Spleen (tissue), 7 donors: ENCODE data around the gene PCGF3.
A peak's percentile ranks its signal among the peaks of the same experiment; 100 is the strongest.

Source experiments
- POLR2A ChIP-seq, 3 donors: fragments of 450-650 bp; IDR thresholded peaks; one replicate each; pipeline ENCODE4 v1.5.1; 2017; ENCODE audit warnings: antibody characterized with exemption in 3 of 3, mild to moderate bottlenecking in 1 of 3
- POLR2AphosphoS5 ChIP-seq, 3 donors: sonication (generic); formaldehyde crosslinking; IDR thresholded peaks; one replicate each; pipeline ENCODE4 v1.5.1; 2017; ENCODE audit warnings: antibody characterized with exemption in 3 of 3
- TF ChIP-seq, protein P1 (sequence below), 11 experiments: fragments of 200-600 bp in 7 of 11; fragments of 450-650 bp in 4 of 11; sonication (generic) in 4 of 11; IDR thresholded peaks in 8 of 11; conservative IDR thresholded peaks in 3 of 11; 1 replicate in 7 of 11; 2 replicates in 4 of 11; pipeline versions ENCODE4 v1.4.0 to v1.8.0; 2016 to 2021; ENCODE audit warnings: antibody characterized with exemption in 11 of 11, inconsistent platforms in 4 of 11, mild to moderate bottlenecking in 1 of 11
- donor health status: DM: no; HTN: no; CAD: no; lungs with moderate emphysema.
- donor health status: DM: no; HTN: no; CAD: no.
- donor health status: DM: no; HTN: no; CAD: no.

DNA sequence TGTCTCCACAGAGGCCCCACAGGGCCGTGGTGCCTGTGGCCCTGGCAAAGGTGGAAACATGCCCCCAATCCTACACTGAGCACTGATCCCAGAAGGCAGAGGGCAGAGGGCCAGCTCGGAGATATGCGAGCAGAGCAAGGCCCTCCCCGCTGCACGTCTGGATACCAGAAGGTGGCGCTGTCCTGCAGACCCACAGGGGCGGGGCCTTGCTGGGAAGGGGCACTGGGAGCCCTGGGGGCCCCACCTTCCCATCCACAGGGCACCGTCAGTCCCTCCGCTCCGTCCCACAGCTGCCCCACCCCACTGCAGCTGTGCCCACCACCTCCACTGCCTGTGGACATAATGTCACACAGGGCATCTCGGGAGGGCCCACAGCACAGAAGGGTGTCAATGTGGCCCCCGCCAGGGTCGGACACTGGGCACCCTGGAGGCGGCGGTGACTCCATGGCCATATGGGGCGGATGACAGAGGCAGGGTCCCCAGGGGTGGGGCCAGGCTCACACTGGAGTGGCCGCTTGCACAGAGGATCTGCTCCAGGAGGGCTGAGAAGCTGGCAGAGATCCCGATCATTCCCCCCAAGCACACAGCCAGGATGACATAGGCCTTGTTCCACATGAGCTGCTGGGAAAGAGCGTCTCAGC is 21.5 kb upstream of the PCGF3 start:
- TF ChIP-seq POLR2AphosphoS5 (IDR thresholded peaks at IDR 0.05), result peak in 2 of 3 donors; percentile 40 to 66
- TF ChIP-seq, protein P1, sequence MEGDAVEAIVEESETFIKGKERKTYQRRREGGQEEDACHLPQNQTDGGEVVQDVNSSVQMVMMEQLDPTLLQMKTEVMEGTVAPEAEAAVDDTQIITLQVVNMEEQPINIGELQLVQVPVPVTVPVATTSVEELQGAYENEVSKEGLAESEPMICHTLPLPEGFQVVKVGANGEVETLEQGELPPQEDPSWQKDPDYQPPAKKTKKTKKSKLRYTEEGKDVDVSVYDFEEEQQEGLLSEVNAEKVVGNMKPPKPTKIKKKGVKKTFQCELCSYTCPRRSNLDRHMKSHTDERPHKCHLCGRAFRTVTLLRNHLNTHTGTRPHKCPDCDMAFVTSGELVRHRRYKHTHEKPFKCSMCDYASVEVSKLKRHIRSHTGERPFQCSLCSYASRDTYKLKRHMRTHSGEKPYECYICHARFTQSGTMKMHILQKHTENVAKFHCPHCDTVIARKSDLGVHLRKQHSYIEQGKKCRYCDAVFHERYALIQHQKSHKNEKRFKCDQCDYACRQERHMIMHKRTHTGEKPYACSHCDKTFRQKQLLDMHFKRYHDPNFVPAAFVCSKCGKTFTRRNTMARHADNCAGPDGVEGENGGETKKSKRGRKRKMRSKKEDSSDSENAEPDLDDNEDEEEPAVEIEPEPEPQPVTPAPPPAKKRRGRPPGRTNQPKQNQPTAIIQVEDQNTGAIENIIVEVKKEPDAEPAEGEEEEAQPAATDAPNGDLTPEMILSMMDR (IDR thresholded peaks at IDR 0.05 in 8 of 11, conservative IDR thresholded peaks at IDR 0.05 in 3 of 11), result peak in 10 of 11 experiments; percentile 24 to 83 (median 64)
- TF ChIP-seq POLR2A (IDR thresholded peaks at IDR 0.05), result no peak
